Parathyroid adenoma (tissue), 2 donors: Measurements from ENCODE around the gene MYPOP.

ENCODE experiments used
- H2AFZ ChIP-seq: fragments of 300-600 bp; sonication (generic); one replicate; pipeline ENCODE4 v1.7.0; 2017; ENCODE audit warnings: antibody characterized with exemption, mild to moderate bottlenecking
- H3K27ac ChIP-seq: fragments of 300-600 bp; sonication (generic); one replicate; pipeline ENCODE4 v1.7.0; 2017
- H3K27me3 ChIP-seq: fragments of 300-600 bp; sonication (generic); one replicate; pipeline ENCODE4 v1.7.0; 2017; ENCODE audit warnings: low read length; ENCODE audit not compliant: control insufficient read depth, insufficient read depth
- H3K36me3 ChIP-seq: fragments of 300-600 bp; sonication (generic); one replicate; pipeline ENCODE4 v1.7.0; 2017; ENCODE audit warnings: low read length; ENCODE audit not compliant: control insufficient read depth, insufficient read depth
- H3K4me1 ChIP-seq: fragments of 300-600 bp; sonication (generic); one replicate; pipeline ENCODE4 v1.7.0; 2017; ENCODE audit warnings: control low read depth
- H3K4me2 ChIP-seq: fragments of 300-600 bp; sonication (generic); one replicate; pipeline ENCODE4 v1.7.0; 2017; ENCODE audit warnings: low read length
- H3K4me3 ChIP-seq: fragments of 300-600 bp; sonication (generic); one replicate; pipeline ENCODE4 v1.7.0; 2017; ENCODE audit warnings: low read depth, low read length
- H3K79me2 ChIP-seq: fragments of 300-600 bp; sonication (generic); one replicate; pipeline ENCODE4 v1.7.0; 2017; ENCODE audit warnings: control low read depth
- H3K9ac ChIP-seq: fragments of 300-600 bp; sonication (generic); one replicate; pipeline ENCODE4 v1.7.0; 2017; ENCODE audit warnings: mild to moderate bottlenecking
- H3K9me3 ChIP-seq: fragments of 300-600 bp; sonication (generic); one replicate; pipeline ENCODE4 v1.7.0; 2017; ENCODE audit warnings: low read length; ENCODE audit not compliant: control insufficient read depth
- TF ChIP-seq, protein P1 (sequence below): fragments of 300-600 bp; sonication (generic); IDR thresholded peaks from one replicate; pipeline ENCODE4 v1.7.0; 2017; ENCODE audit warnings: antibody characterized with exemption, mild to moderate bottlenecking
- donor health status: primary hyperparathyroidism.

Gene MYPOP

DNA sequence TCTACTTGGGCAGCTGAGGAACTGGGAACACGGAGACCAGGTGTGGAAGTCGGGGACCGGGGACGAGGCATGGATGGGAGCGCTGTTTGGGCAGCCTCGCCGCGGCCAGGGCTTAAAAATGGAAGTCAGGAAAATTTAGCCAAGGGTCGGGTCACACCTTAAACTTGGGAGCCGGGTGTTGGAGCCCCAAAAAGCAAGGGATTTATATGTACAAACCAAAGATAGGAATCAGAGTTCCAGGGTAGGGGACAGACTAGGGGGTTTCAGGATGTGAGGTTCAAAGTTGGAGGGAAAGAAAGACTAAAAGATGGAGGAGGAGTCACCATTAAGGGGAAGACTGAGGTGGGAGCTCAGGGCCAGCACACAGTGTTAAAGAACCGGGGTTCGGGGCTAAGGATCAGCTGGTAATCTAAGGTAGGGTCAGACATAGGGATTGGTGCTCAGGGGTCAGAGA lies 37.8 kb downstream of the MYPOP start:
- Histone ChIP-seq H3K79me2 (peaks cover 3% of the 10 kb centered on the region), H3K4me2 (no peak overlapping the region), H3K27me3 (no peaks in the 10 kb centered on the region), H3K4me1 (peaks cover 3% of the 10 kb centered on the region), H2AFZ (peak overlapping the region; percentile 82), H3K27ac (no peak overlapping the region), H3K9ac (no peak overlapping the region), H3K4me3 (no peak overlapping the region), H3K9me3 (no peaks in the 10 kb centered on the region), H3K36me3 (no peaks in the 10 kb centered on the region)
- TF ChIP-seq, protein P1, sequence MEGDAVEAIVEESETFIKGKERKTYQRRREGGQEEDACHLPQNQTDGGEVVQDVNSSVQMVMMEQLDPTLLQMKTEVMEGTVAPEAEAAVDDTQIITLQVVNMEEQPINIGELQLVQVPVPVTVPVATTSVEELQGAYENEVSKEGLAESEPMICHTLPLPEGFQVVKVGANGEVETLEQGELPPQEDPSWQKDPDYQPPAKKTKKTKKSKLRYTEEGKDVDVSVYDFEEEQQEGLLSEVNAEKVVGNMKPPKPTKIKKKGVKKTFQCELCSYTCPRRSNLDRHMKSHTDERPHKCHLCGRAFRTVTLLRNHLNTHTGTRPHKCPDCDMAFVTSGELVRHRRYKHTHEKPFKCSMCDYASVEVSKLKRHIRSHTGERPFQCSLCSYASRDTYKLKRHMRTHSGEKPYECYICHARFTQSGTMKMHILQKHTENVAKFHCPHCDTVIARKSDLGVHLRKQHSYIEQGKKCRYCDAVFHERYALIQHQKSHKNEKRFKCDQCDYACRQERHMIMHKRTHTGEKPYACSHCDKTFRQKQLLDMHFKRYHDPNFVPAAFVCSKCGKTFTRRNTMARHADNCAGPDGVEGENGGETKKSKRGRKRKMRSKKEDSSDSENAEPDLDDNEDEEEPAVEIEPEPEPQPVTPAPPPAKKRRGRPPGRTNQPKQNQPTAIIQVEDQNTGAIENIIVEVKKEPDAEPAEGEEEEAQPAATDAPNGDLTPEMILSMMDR = no peak

DNA sequence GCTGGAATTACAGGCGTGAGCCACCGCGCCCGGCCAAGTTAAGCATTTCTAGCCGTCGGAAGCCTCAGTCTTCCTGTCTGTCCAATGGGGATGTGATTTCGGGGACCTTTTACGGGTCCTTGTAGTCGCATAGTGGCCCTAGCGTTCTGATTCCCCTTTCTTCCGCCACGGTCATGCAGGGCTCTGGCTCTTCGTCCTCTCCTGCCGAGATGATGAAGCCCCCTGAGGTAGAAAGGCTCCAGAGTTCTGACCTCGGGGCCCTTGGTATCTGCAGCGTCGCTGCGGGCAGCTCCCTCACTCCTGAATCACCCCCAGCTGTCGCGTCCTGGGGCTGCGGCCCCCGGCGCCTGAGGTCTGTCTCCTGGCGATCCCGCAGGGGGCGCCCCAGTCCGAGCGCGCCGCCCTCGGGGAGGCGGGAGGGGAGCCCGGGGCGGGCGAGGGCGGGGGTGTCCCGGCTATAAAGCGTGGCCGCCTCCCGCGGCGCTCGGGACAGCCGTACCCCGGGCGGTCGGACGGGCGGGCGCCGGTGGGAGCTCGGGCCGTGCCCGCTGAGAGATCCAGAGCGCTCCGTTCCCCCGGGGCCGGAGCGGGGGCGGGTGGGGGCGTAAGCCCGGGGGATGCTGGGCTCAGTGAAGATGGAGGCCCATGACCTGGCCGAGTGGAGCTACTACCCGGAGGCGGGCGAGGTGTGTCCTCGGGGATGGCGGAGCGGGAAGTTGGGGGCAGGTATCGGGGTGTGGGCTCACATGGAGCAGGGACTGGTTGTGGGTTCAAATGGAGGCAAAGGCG lies 38.4 kb downstream of the MYPOP start, which contains the start of gene FOXA3:
FOXA3 (plus strand) TSS at position 487 of the 789 bp plus-strand sequence; CDS start at position 618, 131 bp downstream.
- Histone ChIP-seq H3K36me3 (no peaks in the 10 kb centered on the region), H3K4me3 (peak within 1 kb of the TSS; percentile 86), H3K27me3 (no peaks in the 10 kb centered on the region), H3K4me1 (peaks cover 3% of the 10 kb centered on the region), H3K27ac (no peak within 1 kb of the TSS), H3K9me3 (no peaks in the 10 kb centered on the region), H3K9ac (no peak within 1 kb of the TSS), H2AFZ (peak within 1 kb of the TSS; percentile 82), H3K79me2 (peaks cover 3% of the 10 kb centered on the region), H3K4me2 (peak within 1 kb of the TSS; percentile 63)
- TF ChIP-seq, protein P1 = peak; percentile 36

DNA sequence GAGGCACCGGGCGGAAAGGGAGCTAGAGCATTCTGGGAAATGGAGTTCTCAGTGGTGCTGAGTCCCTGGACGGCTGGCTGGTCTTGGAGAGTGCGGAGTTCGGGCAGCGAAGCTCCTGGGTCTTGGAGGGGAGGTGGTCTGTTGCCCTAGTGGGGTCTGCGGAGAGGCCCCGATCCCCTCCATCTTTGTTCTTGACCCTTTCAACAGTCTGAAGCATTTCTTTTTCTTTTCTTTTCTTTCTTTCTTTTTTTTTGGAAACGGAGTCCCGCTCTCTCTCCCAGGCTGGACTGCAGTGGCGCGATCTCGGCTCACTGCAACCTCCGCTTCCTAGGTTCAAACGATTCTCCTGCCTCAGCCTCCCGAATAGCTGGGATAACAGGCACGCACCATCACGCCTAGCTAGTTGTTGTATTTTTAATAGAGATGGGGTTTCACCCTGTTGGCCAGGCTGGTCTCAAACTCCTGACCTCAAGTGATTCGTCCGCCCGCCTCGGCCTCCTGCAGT lies 39.0 kb downstream of the MYPOP start:
- Histone ChIP-seq H3K9me3 (no peaks in the 10 kb centered on the region), H3K4me1 (peaks cover 3% of the 10 kb centered on the region), H3K79me2 (peaks cover 3% of the 10 kb centered on the region), H3K36me3 (no peaks in the 10 kb centered on the region), H3K9ac (no peak overlapping the region), H3K27me3 (no peaks in the 10 kb centered on the region), H3K4me3 (peak overlapping the region; percentile 86), H3K27ac (no peak overlapping the region), H2AFZ (peak overlapping the region; percentile 82), H3K4me2 (peak overlapping the region; percentile 63)
- TF ChIP-seq, protein P1 = no peak

DNA sequence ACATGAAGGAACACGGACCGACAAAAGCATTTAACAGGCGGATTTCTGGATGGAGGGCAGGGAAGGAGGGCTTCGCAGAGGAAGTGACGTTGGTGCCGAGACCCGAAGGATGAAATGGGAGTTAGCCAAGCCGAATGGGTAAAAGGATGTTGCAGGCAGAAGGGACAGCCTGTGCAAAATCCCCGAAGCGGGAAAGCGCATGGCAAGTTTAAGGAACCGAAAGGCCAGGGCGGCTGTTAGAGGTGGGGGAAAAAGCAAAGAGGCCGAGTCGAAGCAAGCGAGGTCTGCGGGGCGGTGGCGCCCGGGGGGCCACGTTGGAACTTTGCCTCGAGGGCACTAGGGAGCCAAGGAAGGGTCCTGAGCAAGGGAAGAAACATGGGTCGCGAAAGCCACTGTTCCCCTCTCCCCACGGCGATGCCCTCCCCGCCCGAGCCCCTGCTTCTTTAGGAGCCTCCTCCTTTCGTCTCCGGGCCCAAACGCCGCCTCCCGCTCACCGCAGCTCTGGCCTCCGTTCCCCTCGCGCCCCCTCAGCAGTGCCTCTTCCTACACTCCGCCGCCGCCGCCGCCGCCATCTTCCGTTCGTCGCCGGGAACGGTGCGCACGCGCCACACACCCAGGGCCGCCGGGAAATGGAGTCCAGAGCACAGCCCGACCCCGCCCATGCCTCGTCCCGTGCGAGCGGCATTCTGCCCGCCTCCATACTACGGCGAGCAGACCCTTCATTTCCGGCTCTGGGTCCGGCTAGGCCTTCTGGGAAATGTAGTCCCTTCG lies 39.7 kb downstream of the MYPOP start, which contains the start of gene SYMPK:
SYMPK (minus strand) TSS at position 584 of the 771 bp plus-strand sequence. CDS start 8,652 bp downstream, outside the sequence.
- H3K36me3 ChIP-seq = no peaks in the 10 kb centered on the region
- H3K27ac ChIP-seq = peak within 1 kb of the TSS; percentile 51
- H3K4me1 ChIP-seq = peaks cover 3% of the 10 kb centered on the region
- H3K4me3 ChIP-seq = peak within 1 kb of the TSS; percentile 86
- H3K79me2 ChIP-seq = peaks cover 7% of the 10 kb centered on the region
- H3K9me3 ChIP-seq = no peaks in the 10 kb centered on the region
- H3K4me2 ChIP-seq = peak within 1 kb of the TSS; percentile 89
- H3K27me3 ChIP-seq = no peaks in the 10 kb centered on the region
- TF ChIP-seq, protein P1 = no peak
- H2AFZ ChIP-seq = peak within 1 kb of the TSS; percentile 82
- peak within 1 kb of the TSS; percentile 7 for H3K9ac ChIP-seq
